SH-SY5Y (cell line): ENCODE measurements around the gene OAS2.

Experiments used
- GATA2 ChIP-seq: IDR thresholded peaks from 2 replicates; pipeline ENCODE4 v1.6.1; 2011; ENCODE audit warnings: mild to moderate bottlenecking, low read depth, low read length
- GATA3 ChIP-seq: IDR thresholded peaks from 2 replicates; pipeline ENCODE4 v1.6.1; 2011; ENCODE audit warnings: low read depth, mild to moderate bottlenecking, low read length, moderate library complexity

OAS2 gene

GRCh38 chr12:112967306-112967705 is 11.0 kb upstream of the OAS2 start:
- no peak for TF ChIP-seq GATA3
- TF ChIP-seq GATA2, result no peak

GRCh38 chr12:112967858-112968257 is 10.5 kb upstream of the OAS2 start:
- TF ChIP-seq GATA2 (no peak), GATA3 (no peak)

GRCh38 chr12:112969547-112970306 is 8.6 kb upstream of the OAS2 start:
- no peak for TF ChIP-seq GATA3
- no peak for TF ChIP-seq GATA2

GRCh38 chr12:112970391-112970790 is 7.9 kb upstream of the OAS2 start:
- TF ChIP-seq GATA3, result no peak
- TF ChIP-seq GATA2, result no peak

- TF ChIP-seq GATA3 (no peak), GATA2 (no peak)
Measured at GRCh38 chr12:112971248-112971647, 7.1 kb upstream of the OAS2 start.

GRCh38 chr12:112973011-112973735 is 5.1 kb upstream of the OAS2 start:
- TF ChIP-seq GATA2, result no peak

- TF ChIP-seq GATA2 (no peak), GATA3 (no peak)
Measured at GRCh38 chr12:112973818-112974231, 4.5 kb upstream of the OAS2 start.

- TF ChIP-seq GATA2 (no peak), GATA3 (no peak)
Measured at GRCh38 chr12:112974904-112975303, 3.4 kb upstream of the OAS2 start.

GRCh38 chr12:112977139-112977538 is 1.2 kb upstream of the OAS2 start:
- TF ChIP-seq GATA2 (no peak), GATA3 (no peak)

- TF ChIP-seq GATA2 (no peak), GATA3 (no peak)
Measured at GRCh38 chr12:112977641-112978040, 678 bp upstream of the OAS2 start.

- TF ChIP-seq GATA3, result no peak
- no peak for TF ChIP-seq GATA2
Measured at GRCh38 chr12:112979041-112979680, 842 bp downstream of the OAS2 start.

GRCh38 chr12:112980491-112981158 is 2.3 kb downstream of the OAS2 start:
- TF ChIP-seq GATA3 (no peak), GATA2 (no peak)

GRCh38 chr12:112985642-112986290 is 7.4 kb downstream of the OAS2 start:
- TF ChIP-seq GATA2 (no peak), GATA3 (no peak)
